Spleen (tissue), 7 donors: ENCODE measurements around the gene FNDC3A.
A peak's percentile ranks its signal among the peaks of the same experiment; 100 is the strongest.

Experiments
- POLR2A ChIP-seq, 3 donors: fragments of 450-650 bp; IDR thresholded peaks; one replicate each; pipeline ENCODE4 v1.5.1; 2017; ENCODE audit warnings: antibody characterized with exemption in 3 of 3, mild to moderate bottlenecking in 1 of 3
- TF ChIP-seq, protein P1 (sequence below), 11 experiments: fragments of 200-600 bp in 7 of 11; fragments of 450-650 bp in 4 of 11; sonication (generic) in 4 of 11; IDR thresholded peaks in 8 of 11; conservative IDR thresholded peaks in 3 of 11; 1 replicate in 7 of 11; 2 replicates in 4 of 11; pipeline versions ENCODE4 v1.4.0 to v1.8.0; 2016 to 2021; ENCODE audit warnings: antibody characterized with exemption in 11 of 11, inconsistent platforms in 4 of 11, mild to moderate bottlenecking in 1 of 11
- donor health status: DM: no; HTN: no; CAD: no; lungs with moderate emphysema.
- donor health status: DM: no; HTN: no; CAD: no.
- donor health status: DM: no; HTN: no; CAD: no.

DNA sequence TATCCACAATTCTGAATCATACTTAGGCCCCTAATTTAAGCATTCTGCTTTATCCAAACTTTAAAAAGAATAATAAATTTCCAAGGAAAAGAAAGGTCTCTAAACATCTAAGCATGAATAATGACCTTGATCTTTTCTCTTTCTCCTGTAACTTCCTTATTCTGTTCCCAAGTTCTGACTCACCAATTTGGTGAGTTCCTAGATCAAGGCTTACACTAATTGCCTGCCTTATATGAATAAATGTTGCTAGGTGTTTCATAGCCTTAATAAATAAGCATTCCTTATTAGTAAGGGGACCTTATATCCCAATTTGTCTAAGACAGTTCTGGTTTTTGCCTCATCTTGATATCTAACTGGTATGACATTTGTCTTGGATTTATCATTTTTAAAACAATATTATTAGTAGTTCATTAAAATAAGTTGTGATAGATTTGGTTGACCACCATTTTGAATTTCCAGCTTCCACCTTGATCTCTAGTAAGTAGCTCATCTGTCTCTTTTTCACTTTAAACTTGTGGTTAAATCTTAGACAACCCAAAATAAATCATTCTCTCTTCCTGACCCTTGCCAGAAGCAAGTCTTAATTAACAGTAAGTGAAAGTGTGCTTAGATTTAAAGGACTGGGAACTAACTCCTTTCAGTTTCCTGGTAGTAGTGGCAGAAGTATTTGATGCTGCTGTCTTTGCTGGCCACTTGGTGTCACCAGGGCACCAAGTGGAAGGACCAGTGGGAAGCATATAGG lies 123.2 kb downstream of the FNDC3A start:
- TF ChIP-seq, protein P1, sequence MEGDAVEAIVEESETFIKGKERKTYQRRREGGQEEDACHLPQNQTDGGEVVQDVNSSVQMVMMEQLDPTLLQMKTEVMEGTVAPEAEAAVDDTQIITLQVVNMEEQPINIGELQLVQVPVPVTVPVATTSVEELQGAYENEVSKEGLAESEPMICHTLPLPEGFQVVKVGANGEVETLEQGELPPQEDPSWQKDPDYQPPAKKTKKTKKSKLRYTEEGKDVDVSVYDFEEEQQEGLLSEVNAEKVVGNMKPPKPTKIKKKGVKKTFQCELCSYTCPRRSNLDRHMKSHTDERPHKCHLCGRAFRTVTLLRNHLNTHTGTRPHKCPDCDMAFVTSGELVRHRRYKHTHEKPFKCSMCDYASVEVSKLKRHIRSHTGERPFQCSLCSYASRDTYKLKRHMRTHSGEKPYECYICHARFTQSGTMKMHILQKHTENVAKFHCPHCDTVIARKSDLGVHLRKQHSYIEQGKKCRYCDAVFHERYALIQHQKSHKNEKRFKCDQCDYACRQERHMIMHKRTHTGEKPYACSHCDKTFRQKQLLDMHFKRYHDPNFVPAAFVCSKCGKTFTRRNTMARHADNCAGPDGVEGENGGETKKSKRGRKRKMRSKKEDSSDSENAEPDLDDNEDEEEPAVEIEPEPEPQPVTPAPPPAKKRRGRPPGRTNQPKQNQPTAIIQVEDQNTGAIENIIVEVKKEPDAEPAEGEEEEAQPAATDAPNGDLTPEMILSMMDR (IDR thresholded peaks at IDR 0.05 in 8 of 11, conservative IDR thresholded peaks at IDR 0.05 in 3 of 11): peak in 6 of 11 experiments; percentile 15 to 54 (median 32)
- TF ChIP-seq POLR2A (IDR thresholded peaks at IDR 0.05): no peak
